ENCODE results near the gene FHAD1. TPM values are rescaled to one million over a fixed set of nuclear protein-coding genes. Genes with fewer than 3 reads are reported as not detected.

Gene FHAD1
- total and polyA plus RNA-seq, 9 of the 15 experiments (the other 6 are each of a cell fraction or from before 2014, with no cell fraction given), result 0.32 to 2.1 (median 1.5) TPM; not detected in 1

GRCh38 chr1:15345705-15346345 lies 98.8 kb downstream of the FHAD1 start (continued):
- TF ChIP-seq ZNF318 (IDR thresholded peaks at IDR 0.05; ENCODE audit: borderline replicate concordance in 1 of 2, low read depth in 1 of 2), result no peak
- TF ChIP-seq ZNF146 (CRISPR knock-in tag; IDR thresholded peaks at IDR 0.05; ENCODE audit: unreplicated experiment), result no peak
- TF ChIP-seq SMAD4 (CRISPR knock-in tag; conservative IDR thresholded peaks at IDR 0.05), result peak; percentile 51; the same call in 1 of the 2 replicates
- peak in 2 of 3 experiments; percentile 17 to 55 for TF ChIP-seq YY1 (IDR thresholded peaks at IDR 0.05; ENCODE audit: borderline replicate concordance in 1 of 3, control insufficient read depth in 1 of 3, extremely low read depth in 1 of 3, insufficient read depth in 3 of 3, insufficient read length in 1 of 3, insufficient replicate concordance in 2 of 3, low read depth in 1 of 3, low read length in 2 of 3)
- TF ChIP-seq ZBTB40 (IDR thresholded peaks at IDR 0.05), result peak; percentile 47; the same call in 1 of the 2 replicates
- no peak for TF ChIP-seq ZBTB40 (CRISPR knock-in tag; IDR thresholded peaks at IDR 0.05)
- TF ChIP-seq MCM5 (IDR thresholded peaks at IDR 0.05; ENCODE audit: low read depth), result no peak
- TF ChIP-seq HSF4 (CRISPR knock-in tag; IDR thresholded peaks at IDR 0.05; ENCODE audit: borderline replicate concordance), result no peak
- TF ChIP-seq SRSF1 (IDR thresholded peaks at IDR 0.05; ENCODE audit: low read depth, low read length), result no peak

Measured in K562 (cell line).